ENCODE results near the gene KIAA1586. TPM values are rescaled to one million over a fixed set of nuclear protein-coding genes. Genes with fewer than 3 reads are reported as not detected.
"Not testable (repeated sequence)": the region's sequence is repeated elsewhere in the genome, so short reads cannot be mapped to it uniquely, and the experiment has no call there.

Gene KIAA1586
- polyA plus RNA-seq (2012; ENCODE audit: missing spikeins) = 17.6 TPM

DNA sequence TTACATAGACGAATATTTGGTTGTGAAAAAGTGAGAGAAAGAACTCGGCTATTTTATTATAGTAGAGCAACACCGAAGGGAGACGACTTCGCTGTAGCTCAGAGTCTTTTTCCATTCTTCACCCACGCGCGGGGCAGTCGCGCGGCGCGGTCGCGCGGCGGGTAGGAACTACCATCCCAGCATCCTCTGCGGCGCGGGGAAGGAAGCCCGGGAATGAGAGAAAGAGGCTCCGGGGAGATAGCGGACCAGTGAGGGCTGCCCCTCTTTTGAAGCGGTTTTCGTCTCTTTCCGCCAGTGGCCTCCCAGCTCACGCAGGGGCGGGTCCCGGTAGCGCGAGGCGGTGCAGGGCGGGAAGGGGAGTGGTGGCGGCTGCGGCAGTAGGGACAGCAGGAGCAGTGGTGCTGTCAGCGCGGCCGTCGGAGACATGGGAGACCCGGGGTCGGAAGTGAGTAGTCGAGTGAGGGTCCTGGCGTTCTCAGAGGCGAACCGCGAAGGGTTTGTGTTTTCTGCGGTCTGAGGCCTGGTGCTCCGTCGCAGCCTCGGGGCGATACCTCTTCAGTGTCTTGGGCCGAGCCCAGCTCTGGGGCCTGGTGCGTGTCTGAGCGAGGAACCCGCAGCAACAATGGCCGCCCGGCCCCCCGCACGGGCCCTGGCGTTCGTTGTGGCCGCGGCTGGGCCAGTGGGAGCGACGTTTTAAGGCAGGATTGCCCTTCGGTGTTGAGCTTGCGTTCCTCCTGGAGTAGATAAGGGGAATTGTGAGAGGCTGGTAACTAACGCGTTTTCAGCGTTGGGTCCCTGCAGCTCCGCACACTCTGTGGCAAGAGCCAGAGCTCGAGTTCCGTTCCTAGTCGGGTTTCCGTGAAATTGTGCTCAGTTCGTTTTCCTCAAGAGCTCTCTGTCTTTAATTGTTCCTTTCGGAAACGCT is at the start of gene KIAA1586:
Gene KIAA1586, plus strand, starts transcription at position 362 of the 925 bp plus-strand sequence. Its CDS starts 63 bp downstream, at position 425.
- TF ChIP-seq POLR2AphosphoS5 (IDR thresholded peaks at IDR 0.05; ENCODE audit: low read depth, low read length) (peak; percentile 50; the same call in 1 of the 2 replicates), POLR2A (IDR thresholded peaks at IDR 0.05; ENCODE audit: low read depth, low read length) (peak; percentile 74), TAF1 (IDR thresholded peaks at IDR 0.05; ENCODE audit: borderline replicate concordance, low read depth, low read length) (peak; percentile 36; the same call in 1 of the 2 replicates)
- not testable (repeated sequence) for FAIRE-seq
- DNase-seq (ENCODE audit: insufficient read length) = peak; percentile 64

- DNase-seq (ENCODE audit: insufficient read length) = no peak
These were observed 47.4 kb upstream of the KIAA1586 start for GRCh38 chr6:56999049-56999448.

GRCh38 chr6:56999748-57000147 is 46.7 kb upstream of the KIAA1586 start:
- DNase-seq (ENCODE audit: insufficient read length); FAIRE-seq: not testable (repeated sequence)

More at GRCh38 chr6:56999049-56999448, 47.4 kb upstream of the KIAA1586 start:
- TF ChIP-seq POLR2AphosphoS5 (IDR thresholded peaks at IDR 0.05; ENCODE audit: low read depth, low read length) (no peak), POLR2A (IDR thresholded peaks at IDR 0.05; ENCODE audit: low read depth, low read length) (no peak), TAF1 (IDR thresholded peaks at IDR 0.05; ENCODE audit: borderline replicate concordance, low read depth, low read length) (no peak)
- FAIRE-seq = no peak

GRCh38 chr6:57002197-57002596 is 44.3 kb upstream of the KIAA1586 start:
- no peak for FAIRE-seq
- no peak for TF ChIP-seq POLR2AphosphoS5 (IDR thresholded peaks at IDR 0.05; ENCODE audit: low read depth, low read length)
- TF ChIP-seq TAF1 (IDR thresholded peaks at IDR 0.05; ENCODE audit: borderline replicate concordance, low read depth, low read length) = no peak
- TF ChIP-seq POLR2A (IDR thresholded peaks at IDR 0.05; ENCODE audit: low read depth, low read length) = no peak

DNA sequence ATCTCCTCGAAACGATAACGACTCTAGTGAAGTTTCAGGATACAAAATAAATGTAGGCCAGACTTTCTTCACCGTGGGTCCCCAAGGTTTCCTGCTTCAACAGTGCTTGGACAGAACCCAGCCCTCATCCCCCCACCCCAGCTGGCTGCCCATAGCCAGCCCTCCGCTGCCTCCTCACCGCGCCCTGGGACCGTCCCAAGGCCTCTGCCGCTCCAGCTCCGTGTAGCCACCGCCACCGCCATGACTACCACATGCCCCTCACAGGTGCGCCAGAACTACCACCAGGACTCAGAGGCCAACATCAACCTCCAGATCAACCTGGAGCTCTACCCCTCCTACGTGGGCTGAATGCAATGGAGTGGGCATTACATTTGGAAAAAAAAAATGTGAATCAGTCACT is 42.2 kb upstream of the KIAA1586 start:
- TF ChIP-seq POLR2AphosphoS5 (IDR thresholded peaks at IDR 0.05; ENCODE audit: low read depth, low read length) (no peak), POLR2A (IDR thresholded peaks at IDR 0.05; ENCODE audit: low read depth, low read length) (no peak), TAF1 (IDR thresholded peaks at IDR 0.05; ENCODE audit: borderline replicate concordance, low read depth, low read length) (no peak)
- DNase-seq (ENCODE audit: insufficient read length) (no peak), FAIRE-seq (no peak)

More at GRCh38 chr6:57002197-57002596, 44.3 kb upstream of the KIAA1586 start:
- no peak for DNase-seq (ENCODE audit: insufficient read length)

DNA sequence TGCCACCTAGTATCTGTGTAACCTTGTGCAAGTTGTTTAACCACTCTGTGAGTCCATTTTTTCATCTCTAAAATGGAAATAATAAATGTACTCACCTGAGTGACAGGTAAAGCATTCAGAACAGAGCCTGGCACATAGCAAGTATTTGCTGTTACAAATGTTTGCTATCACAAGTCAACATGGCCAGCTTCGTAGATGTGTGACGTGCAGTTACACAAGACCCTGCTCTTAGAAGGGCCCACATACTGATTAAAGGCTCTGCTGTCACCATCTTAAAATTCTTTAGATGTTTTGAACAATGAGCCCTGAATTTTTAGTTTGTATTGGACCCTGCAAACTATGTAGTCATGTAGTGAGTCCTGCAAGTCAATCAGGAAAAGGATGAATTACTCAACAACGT is 40.4 kb upstream of the KIAA1586 start:
- TF ChIP-seq POLR2A (IDR thresholded peaks at IDR 0.05; ENCODE audit: low read depth, low read length) (no peak), POLR2AphosphoS5 (IDR thresholded peaks at IDR 0.05; ENCODE audit: low read depth, low read length) (no peak), TAF1 (IDR thresholded peaks at IDR 0.05; ENCODE audit: borderline replicate concordance, low read depth, low read length) (no peak)
- DNase-seq (ENCODE audit: insufficient read length) (no peak), FAIRE-seq (no peak)

- DNase-seq (ENCODE audit: insufficient read length); FAIRE-seq: not testable (repeated sequence)
These were observed 38.4 kb upstream of the KIAA1586 start for GRCh38 chr6:57008069-57008468.

DNA sequence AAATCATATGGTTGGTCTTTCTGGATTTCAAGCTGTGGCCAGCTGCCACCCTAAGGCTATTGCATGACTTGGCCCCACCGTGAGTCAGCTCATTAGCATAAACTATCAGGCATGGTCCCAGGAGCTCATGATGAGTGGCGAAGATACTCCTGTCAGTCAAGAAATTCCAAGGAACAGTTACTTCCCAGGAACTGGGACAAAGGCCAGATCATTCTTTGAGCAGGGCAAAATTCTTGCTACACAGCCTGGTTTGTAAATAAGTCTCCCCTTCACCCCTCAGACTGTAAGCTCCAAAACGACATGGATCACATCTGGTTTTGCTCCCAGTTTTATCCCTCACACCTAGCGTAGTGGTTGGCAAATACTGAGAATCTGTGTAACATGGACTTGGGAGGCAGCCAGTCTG is 33.0 kb upstream of the KIAA1586 start:
- no peak for FAIRE-seq
- TF ChIP-seq POLR2AphosphoS5 (IDR thresholded peaks at IDR 0.05; ENCODE audit: low read depth, low read length) = no peak
- no peak for TF ChIP-seq TAF1 (IDR thresholded peaks at IDR 0.05; ENCODE audit: borderline replicate concordance, low read depth, low read length)
- TF ChIP-seq POLR2A (IDR thresholded peaks at IDR 0.05; ENCODE audit: low read depth, low read length) = no peak
- no peak for DNase-seq (ENCODE audit: insufficient read length)

GRCh38 chr6:57017069-57017468 is 29.4 kb upstream of the KIAA1586 start:
- DNase-seq (ENCODE audit: insufficient read length) (no peak), FAIRE-seq (no peak)
- TF ChIP-seq POLR2A (IDR thresholded peaks at IDR 0.05; ENCODE audit: low read depth, low read length) (no peak), TAF1 (IDR thresholded peaks at IDR 0.05; ENCODE audit: borderline replicate concordance, low read depth, low read length) (no peak)

DNA sequence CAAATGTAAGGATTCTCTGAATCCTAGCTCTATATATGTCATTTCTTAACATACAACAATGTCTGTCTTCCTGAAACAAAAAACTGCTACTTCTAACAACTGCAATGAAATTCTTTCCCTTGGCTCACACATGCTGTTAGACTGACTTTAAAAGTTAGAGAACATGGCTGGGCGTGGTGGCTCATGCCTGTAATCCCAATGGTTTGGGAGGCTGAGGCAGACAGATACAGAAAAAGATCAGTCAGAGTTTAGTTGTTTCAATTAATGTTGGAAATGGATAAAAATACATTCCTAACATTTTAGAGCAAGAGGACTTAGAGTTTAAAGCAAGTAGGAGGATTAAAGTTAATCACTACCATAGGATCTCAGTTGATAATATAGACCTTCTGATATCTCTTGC is 28.7 kb upstream of the KIAA1586 start:
- TF ChIP-seq POLR2A (IDR thresholded peaks at IDR 0.05; ENCODE audit: low read depth, low read length) (no peak), TAF1 (IDR thresholded peaks at IDR 0.05; ENCODE audit: borderline replicate concordance, low read depth, low read length) (no peak), POLR2AphosphoS5 (IDR thresholded peaks at IDR 0.05; ENCODE audit: low read depth, low read length) (no peak)
- DNase-seq (ENCODE audit: insufficient read length) (no peak), FAIRE-seq (no peak)

DNA sequence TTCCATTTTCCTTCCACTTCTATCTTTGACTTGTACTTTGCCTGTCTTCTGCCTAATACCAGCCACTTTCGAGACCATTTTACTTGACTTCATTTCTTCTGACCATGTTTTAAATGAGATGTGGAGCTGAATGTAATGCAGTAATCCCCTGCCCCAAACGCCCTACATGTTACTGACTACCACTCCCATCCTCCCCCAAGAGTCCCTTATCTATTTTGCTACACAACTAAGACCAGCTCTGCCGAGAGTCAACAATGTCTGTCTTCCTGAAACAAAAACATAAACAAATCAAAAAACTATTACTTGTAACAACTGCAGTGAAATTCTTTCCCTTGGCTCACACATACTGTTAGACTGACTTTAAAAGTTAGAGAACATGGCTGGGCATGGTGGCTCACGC is 27.1 kb upstream of the KIAA1586 start:
- TF ChIP-seq TAF1 (IDR thresholded peaks at IDR 0.05; ENCODE audit: borderline replicate concordance, low read depth, low read length) = no peak
- no peak for TF ChIP-seq POLR2A (IDR thresholded peaks at IDR 0.05; ENCODE audit: low read depth, low read length)
- TF ChIP-seq POLR2AphosphoS5 (IDR thresholded peaks at IDR 0.05; ENCODE audit: low read depth, low read length) = no peak
- DNase-seq (ENCODE audit: insufficient read length) (no peak), FAIRE-seq (no peak)

DNA sequence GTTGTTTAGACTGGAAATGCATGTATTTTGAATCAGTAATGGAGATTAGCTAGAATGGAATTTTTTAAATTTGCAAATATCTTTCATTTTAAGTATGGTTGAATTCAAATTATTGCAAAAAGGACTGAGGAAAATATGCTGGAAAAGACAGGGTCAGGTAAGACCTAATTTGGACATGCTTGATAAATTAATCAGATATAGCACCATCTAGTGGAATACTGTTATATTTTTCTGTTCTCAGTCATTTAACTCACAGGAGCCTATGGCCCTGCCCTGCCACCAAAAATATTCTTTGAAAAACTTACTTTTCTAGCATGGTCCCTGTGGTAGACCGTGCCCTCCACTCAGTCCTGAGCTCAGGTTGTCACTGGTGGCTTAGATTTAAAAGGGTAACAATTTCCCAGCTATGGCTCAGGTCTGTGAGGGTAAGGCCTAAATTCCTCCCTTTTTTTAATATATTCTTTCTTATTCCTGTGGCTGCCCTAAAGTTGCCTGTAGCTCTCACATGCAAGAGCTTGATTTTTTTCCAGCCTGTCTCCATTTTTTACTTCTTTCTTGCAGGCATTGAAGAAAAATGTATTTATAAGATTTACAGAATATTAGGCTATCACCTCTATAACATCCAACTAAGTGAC is 25.3 kb upstream of the KIAA1586 start:
- no peak for DNase-seq (ENCODE audit: insufficient read length)
- FAIRE-seq = peak; percentile 62
- TF ChIP-seq POLR2AphosphoS5 (IDR thresholded peaks at IDR 0.05; ENCODE audit: low read depth, low read length) (no peak), TAF1 (IDR thresholded peaks at IDR 0.05; ENCODE audit: borderline replicate concordance, low read depth, low read length) (no peak), POLR2A (IDR thresholded peaks at IDR 0.05; ENCODE audit: low read depth, low read length) (no peak)
